Measurements from ENCODE around the gene FPGS. TPM values are rescaled to one million over a fixed set of nuclear protein-coding genes. Genes with fewer than 3 reads are reported as not detected.

The FPGS gene
- total and polyA plus RNA-seq, 2 of the 4 experiments (the other 2 are of a cell fraction): 43.9 to 75.7 TPM

- Histone ChIP-seq H2BK15ac (ENCODE audit: low read depth, low read length) (no peak within 1 kb of the TSS), H3K18ac (ENCODE audit: low read depth, low read length) (no peak within 1 kb of the TSS), H4K91ac (ENCODE audit: insufficient read depth, low read depth, low read length) (no peak within 1 kb of the TSS), H4K5ac (ENCODE audit: low read depth, low read length) (no peak within 1 kb of the TSS), H3K27me3 (ENCODE audit: control insufficient read depth, insufficient read depth, low read length) (peaks cover 11% of the 10 kb centered on the region), H2AK5ac (ENCODE audit: low read depth, low read length) (no peak within 1 kb of the TSS), H2AFZ (replicated peaks; ENCODE audit: low read length, poor library complexity) (peak within 1 kb of the TSS; percentile 32), H3K4me1 (ENCODE audit: control insufficient read depth, insufficient read depth, low read length) (no peaks in the 10 kb centered on the region), H2BK120ac (ENCODE audit: low read depth, low read length) (no peak within 1 kb of the TSS), H3K9me3 (ENCODE audit: control insufficient read depth, insufficient read depth, low read length) (no peaks in the 10 kb centered on the region), H3K4ac (ENCODE audit: low read depth, low read length) (no peak within 1 kb of the TSS), H3K14ac (replicated peaks; ENCODE audit: low read depth, low read length) (no peak within 1 kb of the TSS), H3K4me3 (ENCODE audit: insufficient read depth, low read depth, low read length) (no peak within 1 kb of the TSS), H3K79me1 (ENCODE audit: low read depth in 1 of 2, low read length in 2 of 2) (no peaks in the 10 kb centered on the region), H3K23ac (ENCODE audit: low read depth, low read length) (no peak within 1 kb of the TSS), H3K4me2 (ENCODE audit: low read depth, low read length) (no peak within 1 kb of the TSS), H3K36me3 (ENCODE audit: control insufficient read depth, insufficient read depth, low read length) (no peaks in the 10 kb centered on the region), H4K8ac (ENCODE audit: low read depth in 2 of 2, low read length in 2 of 2) (no peak within 1 kb of the TSS), H4K20me1 (ENCODE audit: insufficient read depth, low read length) (no peaks in the 10 kb centered on the region), H3K9ac (ENCODE audit: low read depth, low read length) (no peak within 1 kb of the TSS), H2BK5ac (ENCODE audit: low read depth, low read length, poor library complexity, severe bottlenecking) (no peak within 1 kb of the TSS), H3K9me1 (ENCODE audit: insufficient read depth, low read length) (no peaks in the 10 kb centered on the region), H3K56ac (ENCODE audit: extremely low read depth, insufficient read depth, low read length) (no peak within 1 kb of the TSS), H2BK20ac (ENCODE audit: low read depth, low read length) (no peak within 1 kb of the TSS), H3K27ac (ENCODE audit: insufficient read depth, low read length) (no peak within 1 kb of the TSS), H2AK9ac (replicated peaks; ENCODE audit: low read depth, low read length, poor library complexity) (no peak within 1 kb of the TSS)
- dilution Hi-C loops (cut with HindIII; ENCODE audit: low sequenced_read_pairs, unreplicated experiment) (no loop called here), in situ Hi-C loops (cut with MboI; ENCODE audit: low sequenced_read_pairs) (no loop called here), intact Hi-C loops (cut with micrococcal nuclease) (no loop called here)
- no peak for ATAC-seq (ENCODE audit: low read depth)
- DNase-seq: no peak
- CTCF ChIA-PET: no interaction called here
- POLR2A ChIA-PET (ENCODE audit: unreplicated experiment): no interaction called here
- 47% methylated on average over 3 of the region's 13 CpGs; no CpG with 5 or more reads in 1 of the 2 experiments for WGBS, 2 experiments (ENCODE audit: extremely low coverage in 2 of 2, insufficient read length in 1 of 2)
- TF ChIP-seq RCOR1 (IDR thresholded peaks at IDR 0.05; ENCODE audit: insufficient replicate concordance, low read length): no peak
- no peak for TF ChIP-seq CEBPB (IDR thresholded peaks at IDR 0.05; ENCODE audit: low read depth, low read length)
- no peak for TF ChIP-seq ELK1 (IDR thresholded peaks at IDR 0.05; ENCODE audit: borderline replicate concordance, low read depth, low read length)
- TF ChIP-seq CHD1 (IDR thresholded peaks at IDR 0.05; ENCODE audit: low read depth, low read length): no peak
- no peak for TF ChIP-seq RFX5 (IDR thresholded peaks at IDR 0.05; ENCODE audit: low read depth, low read length)
- no peak for TF ChIP-seq POLR2A (IDR thresholded peaks at IDR 0.05; ENCODE audit: low read depth, low read length)
- TF ChIP-seq BHLHE40 (IDR thresholded peaks at IDR 0.05; ENCODE audit: low read depth, low read length): no peak
- TF ChIP-seq USF2 (IDR thresholded peaks at IDR 0.05; ENCODE audit: low read depth, low read length): no peak
- no peak for TF ChIP-seq FOS (IDR thresholded peaks at IDR 0.05; ENCODE audit: low read depth, low read length)
- TF ChIP-seq MAFK (IDR thresholded peaks at IDR 0.05; ENCODE audit: low read depth, low read length): no peak
- TF ChIP-seq NFE2L2 (IDR thresholded peaks at IDR 0.05; ENCODE audit: low read depth, low read length): no peak
- no peak for TF ChIP-seq CTCF (conservative IDR thresholded peaks at IDR 0.05; ENCODE audit: low read depth, low read length)
- TF ChIP-seq MXI1 (IDR thresholded peaks at IDR 0.05; ENCODE audit: borderline replicate concordance, low read depth, low read length): no peak
- no peak for TF ChIP-seq MAZ (IDR thresholded peaks at IDR 0.05; ENCODE audit: borderline replicate concordance, low read depth, low read length)
- no TSS peak for BruUV-seq (replicated peaks)
These were observed 24.2 kb upstream of the FPGS start, which contains the start of gene SH2D3C for GRCh38 chr9:127778280-127779135. TSS of gene SH2D3C (minus strand) at chr9:127778666. CDS start at chr9:127778627, 39 bp downstream.
